Panc1 (cell line): ENCODE data around the gene ZNF480. TPM values are rescaled to one million over a fixed set of nuclear protein-coding genes. Genes with fewer than 3 reads are reported as not detected.

Source experiments
- ATAC-seq: fragments of 200-7000 bp; cut with Tn5 transposase; 2 replicates; pipeline ENCODE4 v1.9.1; 2020; ENCODE audit warnings: mild to moderate bottlenecking, moderate library complexity
- BruUV-seq: library from RNA; stranded (reverse); fragments of 400-500 nt; replicated peaks from 2 replicates; lab custom pipeline; 2021; lab: Mats Ljungman, UMichigan
- CTCF ChIA-PET: fragments of 300-600 bp; sonication (Branson Sonifier 250); formaldehyde crosslinking; loops from one replicate; lab custom pipeline; 2022; ENCODE audit warnings: antibody characterized with exemption; lab: Charles Lee
- POLR2A ChIA-PET: fragments of 300-600 bp; sonication (Branson Sonifier 250); formaldehyde crosslinking; loops from one replicate; lab custom pipeline; 2022; ENCODE audit warnings: antibody characterized with exemption; lab: Charles Lee
- DNase-seq: peaks from one replicate; pipeline ENCODE4 v3.0.0-alpha.2; 2010; ENCODE audit warnings: low read depth, low spot score
- H3K27ac ChIP-seq: 2 replicates; pipeline ENCODE4 v1.5.1; 2011; ENCODE audit warnings: mild to moderate bottlenecking, low read length, inconsistent platforms
- H3K27me3 ChIP-seq: fragments of 200-500 bp; sonication (Bioruptor generic); 2 replicates; pipeline ENCODE4 v1.6.0; 2014; ENCODE audit warnings: low read length, inconsistent platforms; ENCODE audit not compliant: control insufficient read depth, insufficient read depth
- H3K36me3 ChIP-seq: fragments of 200-500 bp; sonication (Bioruptor generic); 2 replicates; pipeline ENCODE4 v1.5.1; 2014; ENCODE audit warnings: inconsistent platforms, mild to moderate bottlenecking, low read length, moderate library complexity; ENCODE audit not compliant: control insufficient read depth, insufficient read depth
- H3K4me1 ChIP-seq: 2 replicates; pipeline ENCODE4 v1.5.1; 2011; ENCODE audit warnings: inconsistent platforms, mild to moderate bottlenecking, low read length, moderate library complexity; ENCODE audit not compliant: control insufficient read depth, insufficient read depth
- H3K4me3 ChIP-seq, 2 experiments: 2 replicates each; pipeline ENCODE4 v1.5.1; 2011 to 2012; ENCODE audit warnings: low read depth in 2 of 2, low read length in 2 of 2, mild to moderate bottlenecking in 2 of 2, inconsistent platforms in 1 of 2, moderate library complexity in 1 of 2
- H3K9me3 ChIP-seq: fragments of 200-500 bp; sonication (Bioruptor generic); 2 replicates; pipeline ENCODE4 v1.5.1; 2014; ENCODE audit warnings: low read depth, mild to moderate bottlenecking, inconsistent platforms, low read length, moderate library complexity; ENCODE audit not compliant: control insufficient read depth, insufficient read depth
- CTCF ChIP-seq: fragments of 450-650 bp; IDR thresholded peaks from 2 replicates; pipeline ENCODE4 v1.5.1; 2017; ENCODE audit warnings: mild to moderate bottlenecking
- POLR2AphosphoS5 ChIP-seq: IDR thresholded peaks from 2 replicates; pipeline ENCODE4 v1.6.1; 2012; ENCODE audit warnings: mild to moderate bottlenecking, low read depth, low read length, moderate library complexity
- REST ChIP-seq, 2 experiments: IDR thresholded peaks; 2 replicates each; pipeline ENCODE4 v1.6.1; 2011 to 2012; ENCODE audit warnings: low read depth in 2 of 2, control low read depth in 1 of 2, low read length in 1 of 2, mild to moderate bottlenecking in 1 of 2, moderate library complexity in 1 of 2; ENCODE audit not compliant: insufficient read depth in 1 of 2
- SIN3A ChIP-seq: IDR thresholded peaks from 2 replicates; pipeline ENCODE4 v1.6.1; 2012; ENCODE audit warnings: low read depth, mild to moderate bottlenecking, low read length, moderate library complexity, borderline replicate concordance; ENCODE audit not compliant: insufficient read depth
- TCF7L2 ChIP-seq: IDR thresholded peaks from 2 replicates; pipeline ENCODE4 v1.6.1; 2011; ENCODE audit warnings: mild to moderate bottlenecking, low read depth, low read length, inconsistent platforms
- in situ Hi-C: cut with HindIII; loops from 2 replicates; pipeline ENCODE4 v1.10.0; 2016; ENCODE audit warnings: low sequenced_read_pairs, low pct_unique_long_range_greater_than_20kb
- intact Hi-C: fragments of 100-400 bp; cut with micrococcal nuclease; formaldehyde crosslinking; loops from one replicate; pipeline ENCODE4 v1.10.0; 2022; ENCODE audit not compliant: unreplicated experiment
- total RNA-seq: library from RNA; stranded (reverse); gene quantifications from one replicate; pipeline ENCODE4 v1.2.1, GENCODE V29; 2021; ENCODE audit not compliant: unreplicated experiment

ZNF480 gene
- total RNA-seq, 1 experiment from 2014 or later: 11.5 TPM

- no peak for ATAC-seq
- DNase-seq: no peak
- CTCF ChIA-PET: no interaction called here
- no TSS peak for BruUV-seq
- intact Hi-C loops: no loop called here
- peak overlapping the region; percentile 94 for H3K27ac ChIP-seq
- POLR2A ChIA-PET: no interaction called here
- H3K36me3 ChIP-seq: peaks cover 4% of the 10 kb centered on the region; the same call in 1 of the 2 replicates
- no peaks in the 10 kb centered on the region for H3K9me3 ChIP-seq
- TF ChIP-seq REST (IDR thresholded peaks at IDR 0.05; ENCODE audit: insufficient read depth in 1 of 2, low read depth in 2 of 2, low read length in 1 of 2) (no peak), SIN3A (no peak), CTCF (no peak), POLR2AphosphoS5 (no peak), TCF7L2 (no peak)
- in situ Hi-C loops: no loop called here
- no peaks in the 10 kb centered on the region; the same call in 1 of the 2 replicates for H3K4me1 ChIP-seq
- peak overlapping the region; percentile 92 to 96 for H3K4me3 ChIP-seq
- no peaks in the 10 kb centered on the region for H3K27me3 ChIP-seq
Measured at GRCh38 chr19:52270266-52270885, 26.6 kb upstream of the ZNF480 start.

- POLR2A ChIA-PET: no interaction called here
Measured at GRCh38 chr19:52273301-52273700, 23.7 kb upstream of the ZNF480 start.

More at GRCh38 chr19:52273301-52273700, 23.7 kb upstream of the ZNF480 start:
- Histone ChIP-seq H3K27me3 (no peaks in the 10 kb centered on the region), H3K27ac (no peak overlapping the region), H3K4me1 (no peaks in the 10 kb centered on the region; the same call in 1 of the 2 replicates), H3K4me3 (no peak overlapping the region), H3K9me3 (no peaks in the 10 kb centered on the region; the same call in 1 of the 2 replicates), H3K36me3 (peaks cover 4% of the 10 kb centered on the region; the same call in 1 of the 2 replicates)
- intact Hi-C loops (no loop called here), in situ Hi-C loops (no loop called here)
- no TSS peak for BruUV-seq
- no peak for TF ChIP-seq CTCF
- CTCF ChIA-PET: interaction anchor here (0.9 kb wide), 1 partner anchor 48 kb away, joined by 4 read pairs; no protein-coding TSS in a partner anchor
- DNase-seq (no peak), ATAC-seq (no peak)
